Central memory CD4-positive, alpha-beta T cell (primary cell): ENCODE measurements around the gene DUOX1.
"Not testable (repeated sequence)": the region's sequence is repeated elsewhere in the genome, so short reads cannot be mapped to it uniquely, and the experiment has no call there.

ENCODE experiments used
- DNase-seq: peaks from one replicate; pipeline ENCODE4 v3.0.0; 2022
- total RNA-seq, 3 experiments: gene quantifications; one replicate each; lab custom pipeline; 2026; lab: John Stamatoyannopoulos, UW

DUOX1 gene
- total RNA-seq, result 0.16 to 0.74 (median 0.39) reads per million in 3 experiments

GRCh38 chr15:45129651-45130129 is at the start of gene DUOX1, which contains the start of gene DUOXA1:
DUOX1 (plus strand) TSS chr15:45129994; CDS start chr15:45131967, 1,973 bp downstream.
DUOXA1 (minus strand) TSS chr15:45129879; CDS start chr15:45123014, 6,865 bp downstream.
- no peak for DNase-seq

GRCh38 chr15:45080593-45080992 is 49.2 kb upstream of the DUOX1 start:
- DNase-seq, result not testable (repeated sequence)

GRCh38 chr15:45082412-45082811 is 47.4 kb upstream of the DUOX1 start:
- DNase-seq, result not testable (repeated sequence)

- no peak for DNase-seq
These were observed 46.6 kb upstream of the DUOX1 start for GRCh38 chr15:45083223-45083622.

GRCh38 chr15:45084163-45084562 is 45.6 kb upstream of the DUOX1 start:
- DNase-seq, result no peak

GRCh38 chr15:45087513-45087912 is 42.3 kb upstream of the DUOX1 start:
- DNase-seq, result no peak

- DNase-seq, result no peak
These were observed 40.7 kb upstream of the DUOX1 start for GRCh38 chr15:45088801-45089711.

GRCh38 chr15:45089712-45090373 is 40.0 kb upstream of the DUOX1 start:
- DNase-seq, result no peak

- DNase-seq, result no peak
These were observed 38.6 kb upstream of the DUOX1 start for GRCh38 chr15:45091161-45091560.

- DNase-seq, result no peak
These were observed 38.2 kb upstream of the DUOX1 start for GRCh38 chr15:45091576-45091975.

- DNase-seq, result no peak
These were observed 36.8 kb upstream of the DUOX1 start for GRCh38 chr15:45093013-45093412.

GRCh38 chr15:45093622-45094357 is 36.0 kb upstream of the DUOX1 start:
- DNase-seq, result no peak

- DNase-seq, result no peak
These were observed 35.5 kb upstream of the DUOX1 start for GRCh38 chr15:45094358-45094730.

- DNase-seq, result no peak
These were observed 34.1 kb upstream of the DUOX1 start for GRCh38 chr15:45095661-45096060.

- no peak for DNase-seq
These were observed 32.3 kb upstream of the DUOX1 start for GRCh38 chr15:45097466-45097865.

- DNase-seq, result no peak
These were observed 30.1 kb upstream of the DUOX1 start for GRCh38 chr15:45099549-45100165.

- no peak for DNase-seq
These were observed 28.7 kb upstream of the DUOX1 start for GRCh38 chr15:45100884-45101625.

- DNase-seq, result no peak
These were observed 28.0 kb upstream of the DUOX1 start for GRCh38 chr15:45101749-45102148.

GRCh38 chr15:45102226-45102625 is 27.6 kb upstream of the DUOX1 start:
- no peak for DNase-seq

GRCh38 chr15:45104170-45104569 is 25.6 kb upstream of the DUOX1 start:
- not testable (repeated sequence) for DNase-seq

- DNase-seq, result no peak
These were observed 24.2 kb upstream of the DUOX1 start for GRCh38 chr15:45105586-45105985.
